Thyroid gland (tissue), 4 donors: ENCODE measurements around the gene RUSF1. TPM values are rescaled to one million over a fixed set of nuclear protein-coding genes. Genes with fewer than 3 reads are reported as not detected.
A peak's percentile ranks its signal among the peaks of the same experiment; 100 is the strongest.
"Not testable (repeated sequence)": the region's sequence is repeated elsewhere in the genome, so short reads cannot be mapped to it uniquely, and the experiment has no call there.

Experiments
- DNase-seq, 2 donors: peaks; one replicate each; pipeline ENCODE4 v3.0.0-alpha.2; 2019
- H3K27ac ChIP-seq, 3 donors: fragments of 200-600 bp; sonication (generic); 1 replicate in 2 of 3; 2 replicates in 1 of 3; pipeline ENCODE4 v1.5.1; 2016 to 2019; ENCODE audit warnings: mild to moderate bottlenecking in 1 of 3, moderate library complexity in 1 of 3
- H3K27me3 ChIP-seq: fragments of 200-600 bp; sonication (generic); one replicate; pipeline ENCODE4 v1.5.1; 2019
- H3K36me3 ChIP-seq, 2 donors: fragments of 200-600 bp; sonication (generic); one replicate each; pipeline ENCODE4 v1.5.1; 2016 to 2019
- H3K4me1 ChIP-seq, 2 donors: fragments of 200-600 bp; sonication (generic); one replicate each; pipeline ENCODE4 v1.5.1; 2017 to 2019
- H3K4me3 ChIP-seq, 3 donors: fragments of 200-600 bp; sonication (generic); replicated peaks in 1 of 3; 1 replicate in 2 of 3; 2 replicates in 1 of 3; pipeline ENCODE4 v1.5.1; 2016; ENCODE audit warnings: mild to moderate bottlenecking in 1 of 3
- H3K9me3 ChIP-seq: fragments of 200-600 bp; sonication (generic); one replicate; pipeline ENCODE4 v1.5.1; 2017
- POLR2A ChIP-seq, 2 donors: fragments of 450-650 bp; IDR thresholded peaks; one replicate each; pipeline ENCODE4 v1.6.1; 2017; ENCODE audit warnings: antibody characterized with exemption in 2 of 2, mild to moderate bottlenecking in 2 of 2, moderate library complexity in 1 of 2
- WGBS, 2 donors: methylation state at CpG; one replicate each; pipeline ENCODE4 v1.1.5; 2017; 5-methylcytosine and 5-hydroxymethylcytosine counted together
- intact Hi-C: fragments of 100-400 bp; cut with DNase I; formaldehyde crosslinking; loops from one replicate; pipeline ENCODE4 v1.15.1; 2023
- total RNA-seq, 4 donors: library from RNA; depleted of rRNA; stranded (reverse); fragments of >200 nt; gene quantifications; one replicate each; pipeline ENCODE4 v1.2.3, GENCODE V29; 2016
- TF ChIP-seq, protein P1 (sequence below), 6 experiments: fragments of 200-600 bp in 3 of 6; fragments of 450-650 bp in 3 of 6; sonication (generic) in 3 of 6; IDR thresholded peaks; one replicate each; pipeline ENCODE4 v1.5.1; 2016 to 2019; ENCODE audit warnings: antibody characterized with exemption in 6 of 6, mild to moderate bottlenecking in 2 of 6, inconsistent platforms in 1 of 6, moderate library complexity in 1 of 6

RUSF1 gene
- total RNA-seq, 4 donors from 2014 or later, result 77.8 to 136 (median 129) TPM

GRCh38 chr16:31484491-31485171 lies 23.6 kb downstream of the RUSF1 start:
- intact Hi-C loops, result no loop called here
- Histone ChIP-seq H3K4me1 (peaks cover 12 to 20% of the 10 kb centered on the region in 2 donors), H3K36me3 (no peaks in the 10 kb centered on the region), H3K4me3 (no peak overlapping the region), H3K9me3 (no peaks in the 10 kb centered on the region), H3K27ac (no peak overlapping the region), H3K27me3 (no peaks in the 10 kb centered on the region)
- TF ChIP-seq, protein P1, sequence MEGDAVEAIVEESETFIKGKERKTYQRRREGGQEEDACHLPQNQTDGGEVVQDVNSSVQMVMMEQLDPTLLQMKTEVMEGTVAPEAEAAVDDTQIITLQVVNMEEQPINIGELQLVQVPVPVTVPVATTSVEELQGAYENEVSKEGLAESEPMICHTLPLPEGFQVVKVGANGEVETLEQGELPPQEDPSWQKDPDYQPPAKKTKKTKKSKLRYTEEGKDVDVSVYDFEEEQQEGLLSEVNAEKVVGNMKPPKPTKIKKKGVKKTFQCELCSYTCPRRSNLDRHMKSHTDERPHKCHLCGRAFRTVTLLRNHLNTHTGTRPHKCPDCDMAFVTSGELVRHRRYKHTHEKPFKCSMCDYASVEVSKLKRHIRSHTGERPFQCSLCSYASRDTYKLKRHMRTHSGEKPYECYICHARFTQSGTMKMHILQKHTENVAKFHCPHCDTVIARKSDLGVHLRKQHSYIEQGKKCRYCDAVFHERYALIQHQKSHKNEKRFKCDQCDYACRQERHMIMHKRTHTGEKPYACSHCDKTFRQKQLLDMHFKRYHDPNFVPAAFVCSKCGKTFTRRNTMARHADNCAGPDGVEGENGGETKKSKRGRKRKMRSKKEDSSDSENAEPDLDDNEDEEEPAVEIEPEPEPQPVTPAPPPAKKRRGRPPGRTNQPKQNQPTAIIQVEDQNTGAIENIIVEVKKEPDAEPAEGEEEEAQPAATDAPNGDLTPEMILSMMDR (IDR thresholded peaks at IDR 0.05), result no peak
- TF ChIP-seq POLR2A (IDR thresholded peaks at IDR 0.05), result no peak
- peak in 1 of 2 donors; percentile 23 for DNase-seq
- WGBS, 2 donors, result 53 to 59% methylated on average over 5 to 14 of the region's 14 CpGs

GRCh38 chr16:31484048-31484447 lies 24.1 kb downstream of the RUSF1 start:
- DNase-seq, H3K4me3 ChIP-seq, H3K27ac ChIP-seq, H3K36me3 ChIP-seq, intact Hi-C loops, H3K27me3 ChIP-seq, H3K9me3 ChIP-seq: not testable (repeated sequence)
- peaks cover 12 to 20% of the 10 kb centered on the region in 2 donors for H3K4me1 ChIP-seq
- 98 to 100% methylated on average over 4 of the region's 4 CpGs for WGBS, 2 donors

GRCh38 chr16:31483081-31483480 lies 25.1 kb downstream of the RUSF1 start, which contains the start of gene SLC5A2:
SLC5A2 (plus strand) TSS chr16:31483123; CDS start chr16:31483137, 14 bp downstream.
- 85 to 92% methylated on average over 4 of the region's 4 CpGs for WGBS, 2 donors
- intact Hi-C loops, result no loop called here
- TF ChIP-seq, protein P1 (IDR thresholded peaks at IDR 0.05), result no peak
- no peak for TF ChIP-seq POLR2A (IDR thresholded peaks at IDR 0.05)
- DNase-seq, result no peak
- no peaks in the 10 kb centered on the region for H3K27me3 ChIP-seq
- H3K4me1 ChIP-seq, result peaks cover 6 to 17% of the 10 kb centered on the region in 2 donors
- no peak within 1 kb of the TSS for H3K4me3 ChIP-seq
- no peaks in the 10 kb centered on the region for H3K9me3 ChIP-seq
- H3K36me3 ChIP-seq, result no peaks in the 10 kb centered on the region
- H3K27ac ChIP-seq, result no peak within 1 kb of the TSS

DNA sequence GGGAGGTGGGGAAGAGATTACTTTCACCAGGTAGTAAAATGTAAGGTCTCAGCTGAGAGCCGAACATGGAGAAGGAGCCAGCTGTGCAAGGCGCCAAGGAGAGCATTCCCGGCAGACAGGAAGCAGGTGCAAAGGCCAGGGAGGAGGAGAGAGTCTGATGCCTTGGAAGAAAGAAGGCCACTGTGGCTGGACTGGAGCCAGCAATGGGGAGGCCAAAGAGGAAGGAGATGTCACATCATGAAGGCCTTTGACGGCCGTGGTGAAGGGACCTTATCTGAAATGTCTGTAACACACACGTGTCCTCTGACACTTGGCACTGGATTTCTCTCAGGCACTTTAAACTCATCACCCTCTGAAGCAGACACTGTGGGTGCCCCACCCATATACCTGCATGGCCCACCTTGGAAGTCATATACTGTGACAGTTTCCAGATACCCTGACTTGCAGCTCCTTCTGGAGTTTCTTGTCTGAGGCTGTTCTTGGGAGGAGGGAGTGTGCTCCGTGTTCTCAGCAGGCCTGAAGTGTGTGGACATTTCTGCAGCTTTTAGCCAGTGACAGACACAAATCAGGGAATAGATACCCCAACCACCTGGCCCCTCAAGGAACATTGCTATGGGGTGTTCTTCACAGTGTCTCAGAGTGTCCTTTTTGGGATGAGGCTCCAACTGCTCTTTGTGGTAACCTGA lies 27.2 kb downstream of the RUSF1 start:
- WGBS, 2 donors, result 54 to 66% methylated on average over 7 of the region's 7 CpGs
- H3K4me1 ChIP-seq, result peaks cover 0 to 14% of the 10 kb centered on the region in 2 donors

DNA sequence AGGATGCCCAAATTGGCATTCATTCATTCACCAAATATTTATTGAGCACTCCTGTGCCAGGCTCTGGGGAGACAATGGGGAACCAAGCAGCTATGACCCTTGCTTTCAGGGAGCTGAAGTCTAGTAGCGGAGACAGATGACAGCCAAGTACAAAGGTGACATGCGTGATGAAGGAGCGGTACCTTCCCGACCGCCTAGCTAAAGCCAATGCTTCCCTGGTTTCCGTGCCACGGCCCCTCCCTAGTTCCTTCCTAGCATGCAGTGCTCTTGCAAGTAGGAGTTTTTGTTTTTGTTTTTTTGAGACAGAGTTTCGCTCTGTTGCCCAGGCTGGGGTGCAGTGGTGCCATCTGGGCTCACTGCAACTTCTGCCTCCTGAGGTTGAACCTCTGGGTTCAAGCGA lies 28.4 kb downstream of the RUSF1 start:
- intact Hi-C loops, result no loop called here
- peaks cover 0 to 2% of the 10 kb centered on the region in 2 donors for H3K36me3 ChIP-seq
- no peak overlapping the region for H3K4me3 ChIP-seq
- peaks cover 0 to 15% of the 10 kb centered on the region in 2 donors for H3K4me1 ChIP-seq
- WGBS, 2 donors, result 78 to 95% methylated on average over 9 of the region's 9 CpGs
- H3K27ac ChIP-seq, result no peak overlapping the region
- H3K9me3 ChIP-seq, result no peaks in the 10 kb centered on the region
- TF ChIP-seq, protein P1 (IDR thresholded peaks at IDR 0.05), result no peak
- no peak for TF ChIP-seq POLR2A (IDR thresholded peaks at IDR 0.05)
- no peaks in the 10 kb centered on the region for H3K27me3 ChIP-seq
- DNase-seq, result no peak

More for the DNA sequence above, 27.2 kb downstream of the RUSF1 start:
- no peak for DNase-seq
- H3K27me3 ChIP-seq, result no peaks in the 10 kb centered on the region
- H3K36me3 ChIP-seq, result peaks cover 0 to under 1% of the 10 kb centered on the region in 2 donors
- intact Hi-C loops, result no loop called here
- H3K9me3 ChIP-seq, result no peaks in the 10 kb centered on the region
- TF ChIP-seq, protein P1 (IDR thresholded peaks at IDR 0.05), result no peak
- TF ChIP-seq POLR2A (IDR thresholded peaks at IDR 0.05), result no peak
- H3K27ac ChIP-seq, result no peak overlapping the region
- H3K4me3 ChIP-seq, result no peak overlapping the region
